Pulmonary artery endothelial cell (primary cell): ENCODE measurements around the gene KIAA0319L. TPM values are rescaled to one million over a fixed set of nuclear protein-coding genes. Genes with fewer than 3 reads are reported as not detected.

ENCODE experiments used
- DNase-seq: peaks from one replicate; pipeline ENCODE4 v3.0.0-alpha.2; 2011; ENCODE audit warnings: low read depth, low spot score
- total RNA-seq: library from RNA; depleted of rRNA; stranded (reverse); fragments of >200 nt; gene quantifications from 2 replicates; pipeline ENCODE4 v1.2.3, GENCODE V29; 2014

Gene KIAA0319L
- total RNA-seq, 1 donor from 2014 or later, result 25.6 TPM

DNA sequence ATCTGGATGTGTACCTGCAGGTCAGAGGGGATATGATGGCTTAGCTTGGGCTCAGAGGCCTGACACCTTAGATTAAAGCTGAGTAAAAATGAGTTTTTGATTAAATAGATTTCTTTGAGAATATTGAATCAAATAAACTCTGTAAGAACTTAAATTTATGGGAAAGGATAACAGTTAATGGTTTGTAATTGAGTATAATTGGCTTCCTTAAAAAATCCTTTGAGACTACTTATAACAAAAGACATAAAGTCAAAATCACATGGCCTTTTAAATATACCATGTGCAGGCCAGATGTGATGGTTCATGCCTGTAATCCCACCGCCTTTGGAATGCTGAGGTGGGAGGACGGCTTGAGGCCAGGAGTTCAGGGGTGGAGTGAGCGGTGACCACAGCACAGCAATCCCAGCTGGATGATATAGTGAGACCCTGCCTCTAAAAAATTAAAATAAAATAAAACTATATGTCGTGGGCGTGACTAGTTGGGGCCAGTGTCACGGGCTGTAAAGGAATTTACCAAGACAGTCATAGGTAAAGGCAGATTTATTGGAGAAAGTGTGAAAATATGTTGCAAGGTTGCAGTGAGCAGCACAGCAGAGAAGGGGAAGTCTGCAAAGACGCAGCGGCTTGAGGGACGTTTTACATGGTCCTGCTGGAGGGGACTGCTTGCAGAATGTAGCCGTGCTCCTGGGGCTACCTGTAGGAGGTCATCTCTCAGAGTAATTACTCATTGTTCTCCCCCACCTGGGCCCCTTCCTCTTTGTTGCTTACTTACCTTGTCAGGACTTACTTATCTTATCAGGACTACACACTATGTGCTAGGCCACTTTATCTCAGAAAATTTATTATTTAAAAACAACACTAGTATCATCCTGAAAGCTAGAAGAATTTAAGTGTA lies 166.4 kb downstream of the KIAA0319L start:
- no peak for DNase-seq

DNA sequence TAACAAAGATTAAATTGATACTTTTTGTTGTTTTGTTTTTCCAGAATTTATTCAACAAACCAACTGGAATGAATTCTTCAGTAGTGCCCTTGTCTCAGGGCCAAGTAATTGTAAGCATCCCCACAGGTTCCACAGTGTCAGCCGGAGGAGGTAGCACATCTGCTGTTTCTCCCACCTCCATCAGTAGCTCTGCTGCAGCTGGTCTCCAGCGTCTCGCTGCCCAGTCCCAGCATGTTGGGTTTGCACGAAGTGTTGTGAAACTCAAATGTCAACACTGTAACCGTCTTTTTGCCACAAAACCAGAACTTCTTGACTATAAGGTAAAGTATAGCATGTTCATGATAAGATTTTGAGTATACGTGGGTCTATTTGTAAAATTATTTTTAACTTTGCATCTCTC lies 170.2 kb downstream of the KIAA0319L start:
- DNase-seq, result no peak

DNA sequence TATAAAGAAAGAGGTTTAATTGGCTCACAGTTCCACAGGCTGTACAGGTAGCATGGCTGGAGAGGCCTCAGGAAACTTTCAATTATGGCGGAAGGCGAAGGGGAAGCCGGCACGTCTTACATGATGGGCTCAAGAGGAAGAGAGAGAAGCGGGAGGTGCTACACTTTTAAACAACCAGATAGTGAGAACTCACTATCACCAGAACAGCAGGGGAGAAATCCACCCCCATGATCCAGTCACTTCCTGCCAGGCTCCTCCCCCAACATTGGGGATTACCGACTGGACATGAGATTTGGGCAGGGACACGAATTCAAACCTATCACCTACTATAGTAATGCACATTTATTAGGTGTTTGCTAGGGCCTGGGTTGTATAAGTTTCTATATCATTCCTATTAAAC lies 170.9 kb downstream of the KIAA0319L start:
- DNase-seq, result no peak

Other genes with a start within 250 kb of the KIAA0319L start
- gene NCDN, start 396 bp upstream of the KIAA0319L start, total RNA-seq, result 12.2 and 12.9 TPM in 2 replicates
- 0.07 TPM in 2 replicates for gene TFAP2E, start 15.9 kb upstream of the KIAA0319L start, total RNA-seq
- gene PSMB2, start 84.1 kb upstream of the KIAA0319L start, total RNA-seq, result 28.8 and 31.3 TPM in 2 replicates
- gene C1orf216, start 161.5 kb upstream of the KIAA0319L start, total RNA-seq, result 20.4 and 22.7 TPM in 2 replicates
- gene CLSPN, start 212.6 kb upstream of the KIAA0319L start, total RNA-seq, result 22.7 and 55.6 TPM in 2 replicates